Left forelimb (tissue), 1 donor: ENCODE data around the gene GAL3ST2.
A peak's percentile ranks its signal among the peaks of the same experiment; 100 is the strongest.

Source experiments
- DNase-seq: peaks from one replicate; pipeline ENCODE4 v3.0.0-alpha.2; 2018; ENCODE audit warnings: low spot score

GAL3ST2 gene

DNA sequence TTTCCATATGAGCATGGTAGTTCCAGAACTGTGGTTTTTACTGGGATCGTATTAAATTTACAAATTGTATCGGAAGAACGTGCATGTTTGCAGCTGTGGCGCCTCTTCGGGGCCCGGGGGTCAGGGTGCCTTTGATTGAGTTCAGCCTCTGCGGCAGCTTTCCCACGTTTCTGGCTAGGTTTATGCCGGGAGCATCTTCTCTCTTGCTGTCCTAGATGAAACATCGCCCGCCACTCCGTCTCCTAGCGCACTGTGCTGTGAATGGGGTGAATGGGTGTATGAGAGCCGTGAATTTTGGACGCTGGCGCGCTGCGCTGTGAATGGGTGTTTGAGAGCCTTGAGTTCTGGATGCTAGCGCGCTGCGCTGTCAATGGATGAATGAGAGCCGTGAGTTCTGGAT lies 69.8 kb downstream of the GAL3ST2 start:
- DNase-seq: peak; percentile 44

DNA sequence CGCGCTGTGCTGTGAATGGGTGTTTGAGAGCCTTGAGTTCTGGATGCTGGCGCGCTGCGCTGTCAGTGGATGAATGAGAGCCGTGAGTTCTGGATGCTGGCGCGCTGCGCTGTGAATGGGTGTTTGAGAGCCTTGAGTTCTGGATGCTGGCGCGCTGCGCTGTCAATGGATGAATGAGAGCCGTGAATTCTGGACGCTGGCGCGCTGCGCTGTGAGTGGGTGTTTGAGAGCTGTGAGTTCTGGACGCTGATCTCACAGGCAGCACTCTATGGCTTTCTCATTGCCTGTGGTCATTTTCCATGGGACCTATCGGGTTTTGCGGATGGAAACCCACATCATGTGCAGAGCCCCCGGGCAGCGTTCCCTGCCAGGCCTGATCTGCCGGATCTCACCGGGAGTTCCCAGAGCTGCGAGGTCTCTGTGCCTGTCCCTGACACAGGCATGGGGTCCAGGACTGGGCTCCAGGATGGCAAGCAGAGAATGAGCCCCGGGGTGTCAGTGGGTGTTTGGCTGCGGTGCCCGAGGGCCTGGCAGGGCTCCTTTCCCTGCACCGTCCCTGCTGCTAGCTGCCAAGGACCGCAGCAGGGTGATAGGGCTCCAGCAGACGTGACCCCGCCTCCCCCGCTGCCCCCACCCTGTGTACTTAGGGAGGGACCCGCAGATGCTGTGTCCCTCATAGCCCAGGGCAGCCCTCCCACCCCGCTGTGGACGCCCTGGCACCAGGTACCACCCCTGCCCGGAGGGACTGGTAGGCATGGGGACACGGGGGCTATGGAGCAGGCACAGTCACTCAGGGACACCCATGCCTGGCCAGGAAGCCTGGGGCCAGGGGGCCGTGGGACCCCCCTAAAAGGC lies 72.4 kb downstream of the GAL3ST2 start:
- DNase-seq: peak; percentile 40

DNA sequence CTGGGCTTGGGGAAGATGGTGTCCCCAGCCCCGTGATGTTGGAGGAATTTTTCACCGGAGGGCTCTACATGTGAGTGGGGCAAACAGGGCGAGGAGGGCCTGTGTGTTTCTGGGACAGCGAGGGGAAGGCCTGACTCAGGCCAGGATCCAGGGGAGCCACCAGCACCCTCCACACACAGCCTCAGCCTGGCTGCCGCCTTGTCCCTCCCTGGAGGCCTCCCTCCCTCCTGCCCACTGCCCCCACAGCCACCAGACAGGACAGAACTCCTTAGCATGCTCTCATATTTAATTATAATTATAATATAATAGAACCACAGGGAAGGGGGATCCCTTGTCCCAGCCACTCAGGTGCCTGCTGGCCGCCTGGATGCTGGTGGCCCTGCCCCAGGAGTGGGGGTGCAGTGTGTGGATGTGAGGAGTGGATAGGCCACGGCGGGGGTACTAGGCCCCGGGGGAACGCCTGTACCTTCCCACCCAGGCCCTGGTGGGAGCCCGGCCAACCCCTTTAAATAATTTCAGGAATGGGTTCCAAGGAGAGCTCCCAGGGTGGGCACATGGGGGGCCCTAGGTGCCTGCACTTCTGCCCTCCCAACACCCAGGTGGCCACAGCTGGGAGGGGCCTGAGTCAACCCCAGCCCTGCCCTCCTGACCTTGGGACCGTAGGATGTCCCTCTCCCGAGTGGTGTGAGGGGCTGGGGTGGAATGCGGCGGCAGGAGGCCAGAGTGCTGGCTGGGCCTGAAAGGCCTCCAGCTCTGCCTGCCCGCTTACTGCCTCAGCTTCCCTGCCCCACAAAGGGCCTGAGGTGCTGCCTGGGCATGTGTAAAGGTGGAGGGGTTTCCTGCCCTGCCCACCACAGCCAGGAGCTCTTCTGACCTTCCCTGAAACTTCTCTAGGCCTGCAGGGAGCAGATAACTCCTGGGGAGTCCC lies 73.3 kb downstream of the GAL3ST2 start:
- DNase-seq: peak; percentile 51

DNA sequence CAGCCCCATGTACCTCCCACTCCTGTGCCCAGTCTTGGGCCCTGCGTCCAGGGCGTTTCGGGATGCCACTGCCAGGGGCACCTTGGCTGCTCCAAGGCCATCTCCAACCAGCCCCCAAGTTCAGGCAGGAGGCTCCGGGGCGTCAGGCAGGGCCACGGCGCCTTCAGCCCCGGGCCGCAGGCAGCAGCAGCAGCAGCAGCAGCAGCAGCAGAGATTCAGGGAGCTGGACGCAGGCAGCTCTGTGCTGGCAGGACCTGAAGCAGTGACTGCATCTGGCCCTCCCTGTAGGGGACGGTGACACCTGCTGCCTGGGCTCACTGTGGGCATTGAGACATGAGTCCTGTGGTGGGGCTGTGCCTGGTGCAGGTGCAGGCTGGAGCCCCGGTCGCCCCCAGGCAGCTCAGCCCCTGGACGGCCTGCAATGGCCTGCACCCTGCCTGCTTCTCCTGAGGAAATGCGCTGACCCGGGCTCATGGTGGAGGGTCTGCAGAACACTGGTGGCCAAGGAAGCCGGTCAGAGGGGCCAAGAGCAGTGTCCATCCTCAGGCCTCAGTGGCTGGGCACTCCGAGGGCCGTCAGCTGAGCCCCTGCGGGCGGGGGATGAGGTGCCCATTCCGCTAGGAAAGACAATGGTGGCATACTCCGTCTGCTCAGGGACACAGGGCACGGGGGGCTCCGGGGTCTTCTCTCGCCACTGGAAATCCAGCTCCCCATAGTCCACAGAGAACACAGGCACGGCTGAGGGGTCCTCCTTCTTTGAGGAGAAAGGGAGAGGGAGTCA lies 74.1 kb downstream of the GAL3ST2 start:
- DNase-seq: peak; percentile 49

DNA sequence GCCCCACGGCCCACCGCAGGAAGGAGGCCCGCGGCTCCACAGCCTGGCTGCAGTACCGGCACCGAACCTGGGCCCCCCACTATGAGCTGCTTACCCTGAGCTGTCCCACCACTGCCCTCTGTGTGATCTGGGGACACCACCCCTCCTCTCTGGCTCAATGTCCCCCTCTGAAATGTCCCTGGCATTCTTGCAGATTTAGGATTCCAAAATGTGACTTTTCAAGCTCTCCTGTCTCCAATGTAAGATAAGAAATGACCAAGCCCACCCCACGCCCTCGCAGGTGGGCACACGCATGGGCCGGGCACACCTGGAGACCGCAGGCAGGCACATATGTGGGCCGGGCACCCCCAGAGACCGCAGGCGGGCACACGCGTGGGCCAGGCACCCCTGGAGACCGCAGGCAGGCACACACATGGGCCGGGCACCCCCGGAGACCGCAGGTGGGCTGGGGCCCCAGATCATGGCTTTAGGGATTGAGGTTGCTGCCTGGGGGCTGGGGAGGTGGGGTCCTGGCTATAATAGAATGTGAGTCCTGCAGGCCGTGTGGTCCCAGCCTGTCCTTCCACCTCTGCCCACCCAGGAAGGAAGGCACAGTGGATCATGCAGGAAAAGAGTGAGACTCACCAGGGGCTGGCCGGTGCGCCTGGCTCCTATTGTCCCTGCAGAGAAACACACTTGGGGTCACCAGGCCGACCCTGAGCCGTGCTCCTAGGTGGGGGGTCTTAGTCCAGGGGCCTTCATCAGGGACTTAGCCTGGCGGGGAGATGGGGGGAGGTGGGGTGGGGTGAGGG lies 74.9 kb downstream of the GAL3ST2 start:
- peak; percentile 49 for DNase-seq

DNA sequence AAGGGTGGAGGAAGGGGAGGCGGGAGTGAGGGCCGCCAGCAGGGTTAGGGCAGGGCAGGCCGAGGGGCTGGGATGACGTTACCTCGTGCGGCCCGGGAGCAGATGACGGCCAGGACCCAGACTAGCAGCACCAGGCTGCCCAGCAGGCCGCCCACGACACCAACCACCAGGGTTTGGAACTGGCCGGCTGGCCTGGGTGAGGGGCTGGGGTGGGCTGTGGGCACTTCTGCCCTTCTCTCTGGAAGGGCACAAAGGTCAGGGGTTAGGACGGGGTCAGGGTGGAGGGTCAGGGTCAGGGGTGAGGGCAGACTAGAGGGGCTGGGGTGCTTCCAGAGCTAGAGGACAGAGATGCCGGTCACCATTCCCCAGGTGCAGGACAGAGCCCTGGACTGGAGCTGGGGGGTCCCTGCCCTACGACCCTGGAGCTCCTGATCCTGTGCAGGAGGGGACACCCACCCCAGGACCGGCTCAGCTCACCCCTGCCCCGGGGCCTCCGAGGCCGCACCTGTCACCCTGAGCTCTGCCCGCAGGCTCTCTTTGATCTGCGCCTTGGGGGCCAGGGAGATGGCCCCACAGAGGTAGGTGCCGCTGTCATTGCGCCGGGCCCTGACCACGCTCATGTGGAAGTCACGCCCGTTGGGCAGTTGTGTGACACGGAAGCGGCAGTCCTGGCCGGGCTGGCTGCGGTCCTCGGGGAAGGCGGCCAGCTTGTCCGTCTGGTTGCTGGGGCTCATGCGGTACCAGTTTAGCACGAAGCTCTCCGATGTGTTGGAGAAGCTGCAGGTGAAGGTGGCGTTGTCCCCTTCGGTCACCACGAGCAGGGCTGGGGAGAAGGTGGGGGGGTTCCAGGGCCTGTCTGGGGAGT lies 75.7 kb downstream of the GAL3ST2 start:
- DNase-seq: peak; percentile 58

DNA sequence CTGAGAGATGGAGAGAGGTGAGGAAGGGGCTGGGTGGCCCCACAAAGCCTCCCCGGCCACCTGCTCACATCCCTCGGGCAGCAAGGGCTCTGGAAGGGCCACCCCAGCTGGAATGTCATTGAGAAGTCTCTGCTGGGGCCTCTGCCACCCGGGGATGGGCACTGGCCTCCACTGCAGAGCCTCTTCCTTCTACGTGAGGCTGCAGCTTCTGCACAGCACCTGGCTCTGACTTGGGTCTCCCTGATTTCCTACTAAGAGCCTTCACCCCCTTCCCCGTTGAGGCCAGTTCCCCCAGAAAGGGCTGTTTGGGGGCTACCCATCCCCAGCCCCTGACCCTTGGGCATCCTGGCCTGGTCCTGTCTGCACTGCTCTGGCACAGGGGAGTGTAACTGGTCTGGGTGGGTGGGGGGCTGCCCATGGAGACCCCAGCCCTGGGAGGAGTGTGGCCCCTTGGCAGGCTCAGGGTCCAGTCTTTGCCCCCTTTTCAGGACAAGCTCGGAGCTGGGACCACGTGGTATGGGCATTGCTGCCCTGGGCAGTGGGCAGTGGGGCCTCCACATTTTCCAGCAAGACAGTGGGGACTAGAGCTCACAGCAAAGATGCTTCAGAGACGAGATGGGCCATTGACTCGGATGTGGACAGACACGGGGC lies 76.5 kb downstream of the GAL3ST2 start:
- DNase-seq: peak; percentile 62
